H9 (cell line): ENCODE data around the gene LYST. TPM values are rescaled to one million over a fixed set of nuclear protein-coding genes. Genes with fewer than 3 reads are reported as not detected.

Source experiments
- DNase-seq: peaks from one replicate; pipeline ENCODE4 v3.0.0-alpha.2; 2017
- H2AFZ ChIP-seq: one replicate; pipeline ENCODE4 v1.6.1; 2013; ENCODE audit warnings: mild to moderate bottlenecking, low read length, control low read depth, moderate library complexity
- H2AK5ac ChIP-seq: 2 replicates; pipeline ENCODE4 v1.6.1; 2013; ENCODE audit warnings: low read length, control low read depth, mixed read lengths; ENCODE audit not compliant: insufficient read length
- H2BK120ac ChIP-seq: one replicate; pipeline ENCODE4 v1.6.1; 2013; ENCODE audit warnings: low read depth, mild to moderate bottlenecking, low read length, control low read depth, inconsistent platforms; ENCODE audit not compliant: poor library complexity, severe bottlenecking
- H2BK12ac ChIP-seq: 2 replicates; pipeline ENCODE4 v1.6.1; 2013; ENCODE audit warnings: low read length, control low read depth, mixed read lengths, low read depth; ENCODE audit not compliant: insufficient read length
- H2BK15ac ChIP-seq: 2 replicates; pipeline ENCODE4 v1.6.1; 2013; ENCODE audit warnings: low read depth, low read length, control low read depth
- H2BK20ac ChIP-seq: one replicate; pipeline ENCODE4 v1.6.1; 2013; ENCODE audit warnings: low read depth, mild to moderate bottlenecking, low read length, control low read depth, inconsistent platforms; ENCODE audit not compliant: poor library complexity, severe bottlenecking
- H2BK5ac ChIP-seq: 2 replicates; pipeline ENCODE4 v1.6.1; 2013; ENCODE audit warnings: low read length, control low read depth, mixed read lengths; ENCODE audit not compliant: insufficient read length
- H3K14ac ChIP-seq: 2 replicates; pipeline ENCODE4 v1.6.1; 2013; ENCODE audit warnings: low read length, control low read depth; ENCODE audit not compliant: insufficient read depth
- H3K18ac ChIP-seq: 2 replicates; pipeline ENCODE4 v1.6.1; 2013; ENCODE audit warnings: low read depth, mild to moderate bottlenecking, mixed read lengths, low read length, control low read depth; ENCODE audit not compliant: insufficient read length
- H3K23ac ChIP-seq: 2 replicates; pipeline ENCODE4 v1.6.1; 2013; ENCODE audit warnings: low read length, control low read depth, mixed read lengths, low read depth; ENCODE audit not compliant: insufficient read length
- H3K23me2 ChIP-seq: 2 replicates; pipeline ENCODE4 v1.6.1; 2013; ENCODE audit warnings: low read depth, mild to moderate bottlenecking, mixed read lengths, low read length, control low read depth; ENCODE audit not compliant: insufficient read length, poor library complexity, severe bottlenecking
- H3K27ac ChIP-seq: 2 replicates; pipeline ENCODE4 v1.5.1; 2013; ENCODE audit warnings: low read length, control low read depth, mixed read lengths, low read depth; ENCODE audit not compliant: insufficient read length
- H3K27me3 ChIP-seq: 2 replicates; pipeline ENCODE4 v1.6.1; 2013; ENCODE audit warnings: low read length, control low read depth, inconsistent platforms; ENCODE audit not compliant: insufficient read depth
- H3K4ac ChIP-seq: 2 replicates; pipeline ENCODE4 v1.6.1; 2013; ENCODE audit warnings: low read depth, mild to moderate bottlenecking, control low read depth, inconsistent platforms, low read length, moderate library complexity
- H3K4me1 ChIP-seq: 2 replicates; pipeline ENCODE4 v1.6.1; 2013; ENCODE audit warnings: low read length, control low read depth, inconsistent platforms; ENCODE audit not compliant: insufficient read depth
- H3K4me2 ChIP-seq: 2 replicates; pipeline ENCODE4 v1.6.1; 2013; ENCODE audit warnings: low read length, control low read depth, mixed read lengths; ENCODE audit not compliant: insufficient read length, insufficient read depth
- H3K56ac ChIP-seq: 2 replicates; pipeline ENCODE4 v1.6.1; 2013; ENCODE audit warnings: low read depth, mild to moderate bottlenecking, mixed read lengths, low read length, control low read depth; ENCODE audit not compliant: insufficient read length
- H3K79me1 ChIP-seq: 2 replicates; pipeline ENCODE4 v1.6.1; 2013; ENCODE audit warnings: low read depth, mild to moderate bottlenecking, moderate library complexity, low read length, control low read depth, inconsistent platforms; ENCODE audit not compliant: insufficient read depth, poor library complexity, severe bottlenecking
- H3K79me2 ChIP-seq: 2 replicates; pipeline ENCODE4 v1.6.1; 2013; ENCODE audit warnings: low read length, control low read depth, inconsistent platforms; ENCODE audit not compliant: insufficient read depth
- H3K9ac ChIP-seq: 2 replicates; pipeline ENCODE4 v1.6.1; 2013; ENCODE audit warnings: low read length, control low read depth, mixed read lengths; ENCODE audit not compliant: insufficient read length; ENCODE audit errors: extremely low read depth
- H3K9me3 ChIP-seq: one replicate; pipeline ENCODE4 v1.6.1; 2013; ENCODE audit warnings: low read depth, low read length, inconsistent platforms; ENCODE audit not compliant: control insufficient read depth
- H3T11ph ChIP-seq: one replicate; pipeline ENCODE4 v1.6.1; 2013; ENCODE audit warnings: mild to moderate bottlenecking, low read length, control low read depth, inconsistent platforms
- H4K20me1 ChIP-seq: one replicate; pipeline ENCODE4 v1.6.1; 2013; ENCODE audit not compliant: control insufficient read depth, insufficient read length, insufficient read depth
- H4K5ac ChIP-seq: 2 replicates; pipeline ENCODE4 v1.6.1; 2013; ENCODE audit warnings: low read depth, mild to moderate bottlenecking, mixed read lengths, low read length, control low read depth; ENCODE audit not compliant: insufficient read length
- H4K8ac ChIP-seq: replicated peaks from 2 replicates; pipeline ENCODE4 v1.6.1; 2013; ENCODE audit warnings: low read length, control low read depth, mixed read lengths, low read depth; ENCODE audit not compliant: insufficient read length
- H4K91ac ChIP-seq: 2 replicates; pipeline ENCODE4 v1.6.1; 2013; ENCODE audit warnings: low read depth, mild to moderate bottlenecking, moderate library complexity, mixed read lengths, low read length, control low read depth; ENCODE audit not compliant: insufficient read length
- H3K27ac Mint-ChIP-seq, 3 experiments: 2 replicates in 2 of 3; 3 replicates in 1 of 3; pipeline ENCODE4 v1.8.0; 2020 to 2021; ENCODE audit warnings: mixed read lengths in 3 of 3, mild to moderate bottlenecking in 1 of 3, moderate library complexity in 1 of 3
- H3K27me3 Mint-ChIP-seq: 2 replicates; pipeline ENCODE4 v1.8.0; 2021; ENCODE audit warnings: low read depth, mild to moderate bottlenecking, moderate library complexity, mixed read lengths
- H3K36me3 Mint-ChIP-seq, 3 experiments: 2 replicates in 2 of 3; 3 replicates in 1 of 3; pipeline ENCODE4 v1.8.0; 2020 to 2021; ENCODE audit warnings: low read depth in 3 of 3, mixed read lengths in 3 of 3; ENCODE audit not compliant: insufficient read depth in 1 of 3
- H3K4me1 Mint-ChIP-seq, 2 experiments: 2 replicates each; pipeline ENCODE4 v1.8.0; 2020; ENCODE audit warnings: mixed read lengths in 2 of 2
- H3K4me3 Mint-ChIP-seq, 2 experiments: 2 replicates in 1 of 2; 3 replicates in 1 of 2; pipeline ENCODE4 v1.8.0; 2020 to 2021; ENCODE audit warnings: mild to moderate bottlenecking in 2 of 2, mixed read lengths in 2 of 2, moderate library complexity in 1 of 2
- H3K9me3 Mint-ChIP-seq, 2 experiments: 2 replicates in 1 of 2; 3 replicates in 1 of 2; pipeline ENCODE4 v1.8.0; 2020; ENCODE audit warnings: mild to moderate bottlenecking in 2 of 2, mixed read lengths in 2 of 2, moderate library complexity in 1 of 2
- CTCF ChIP-seq: fragments of 200-600 bp; sonication (generic); conservative IDR thresholded peaks from 3 replicates; pipeline ENCODE4 v1.8.0; 2021; ENCODE audit warnings: antibody characterized with exemption, mild to moderate bottlenecking
- WGBS: extraction: QIAGEN DNeasy Blood & Tissue Kit; methylation state at CpG from one replicate; pipeline ENCODE4 v1.1.7; 2013; ENCODE audit warnings: missing lambda C conversion rate, low lambda C conversion rate, mixed read lengths; ENCODE audit not compliant: insufficient read length; ENCODE audit errors: extremely low coverage; 5-methylcytosine and 5-hydroxymethylcytosine counted together
- total RNA-seq: library from RNA; stranded (reverse); gene quantifications from 2 replicates; pipeline ENCODE4 v1.2.1, GENCODE V29; 2021

The LYST gene
- total RNA-seq, 1 experiment from 2014 or later, result 0.13 TPM

GRCh38 chr1:235872270-235872669, 5.6 kb upstream of the LYST start:
- Histone ChIP-seq H3K23me2 (peaks cover 4% of the 10 kb centered on the region), H3T11ph (no peak overlapping the region), H2BK5ac (no peak overlapping the region), H2AK5ac (no peak overlapping the region), H2BK20ac (no peak overlapping the region), H3K79me2 (no peaks in the 10 kb centered on the region), H3K79me1 (no peaks in the 10 kb centered on the region), H4K8ac (no peak overlapping the region), H4K20me1 (no peaks in the 10 kb centered on the region), H2BK15ac (no peak overlapping the region), H2AFZ (no peak overlapping the region), H4K91ac (no peak overlapping the region), H4K5ac (no peak overlapping the region), H2BK120ac (no peak overlapping the region), H3K23ac (no peak overlapping the region), H3K4ac (no peak overlapping the region), H3K27ac (no peak overlapping the region), H3K18ac (no peak overlapping the region), H3K4me2 (no peak overlapping the region), H3K9ac (no peak overlapping the region), H3K9me3 (no peaks in the 10 kb centered on the region), H2BK12ac (no peak overlapping the region), H3K14ac (no peak overlapping the region), H3K4me1 (no peaks in the 10 kb centered on the region), H3K56ac (no peak overlapping the region), H3K27me3 (no peaks in the 10 kb centered on the region)
- H3K9me3 Mint-ChIP-seq, result no peaks in the 10 kb centered on the region
- H3K4me1 Mint-ChIP-seq, result peaks cover 2 to 5% of the 10 kb centered on the region in 2 experiments
- H3K27me3 Mint-ChIP-seq, result peaks cover 27% of the 10 kb centered on the region
- no peak for DNase-seq
- no peaks in the 10 kb centered on the region for H3K36me3 Mint-ChIP-seq
- no peak overlapping the region; a peak in 1 of 7 replicates for H3K27ac Mint-ChIP-seq
- no peak for TF ChIP-seq CTCF
- no peak overlapping the region for H3K4me3 Mint-ChIP-seq
- WGBS, result no CpG with 5 or more reads among the region's 6 CpGs
